Keratinocyte (primary cell): ENCODE measurements around the gene CFAP77.

Source experiments
- CTCF ChIP-seq, 3 experiments: IDR thresholded peaks in 1 of 3; conservative IDR thresholded peaks in 1 of 3; optimal IDR thresholded peaks in 1 of 3; 2 replicates in 2 of 3; 3 replicates in 1 of 3; pipeline versions ENCODE3 to v1.5.1; 2011; ENCODE audit warnings: low read length in 3 of 3, mild to moderate bottlenecking in 3 of 3, moderate library complexity in 2 of 3, control low read depth in 1 of 3, inconsistent platforms in 1 of 3; ENCODE audit not compliant: insufficient read depth in 2 of 3; ENCODE audit errors: extremely low read depth in 1 of 3
- EZH2 ChIP-seq: IDR thresholded peaks from one replicate; pipeline ENCODE4 v1.6.1; 2012; ENCODE audit warnings: inconsistent platforms, mild to moderate bottlenecking, low read length, moderate library complexity

- TF ChIP-seq EZH2 (no peak), CTCF (optimal IDR thresholded peaks at IDR 0.05 in 1 of 3, IDR thresholded peaks at IDR 0.05 in 1 of 3, conservative IDR thresholded peaks at IDR 0.05 in 1 of 3; ENCODE audit: extremely low read depth in 1 of 3, insufficient read depth in 2 of 3, low read length in 3 of 3) (no peak)
Measured at GRCh38 chr9:132597073-132597775, 187.2 kb downstream of the CFAP77 start.
